Hepatocyte (in vitro differentiated cells): ENCODE results near the gene TLR3.

Experiments used
- EZH2 ChIP-seq: fragments of 200-600 bp; sonication (generic); IDR thresholded peaks from 2 replicates; pipeline ENCODE4 v1.6.1; 2016; ENCODE audit warnings: antibody characterized with exemption, mild to moderate bottlenecking, borderline replicate concordance
- TF ChIP-seq, protein P1 (sequence below): fragments of 200-600 bp; sonication (generic); IDR thresholded peaks from 2 replicates; pipeline ENCODE4 v1.5.1; 2016; ENCODE audit warnings: antibody characterized with exemption, mild to moderate bottlenecking; ENCODE audit not compliant: poor library complexity

DNA sequence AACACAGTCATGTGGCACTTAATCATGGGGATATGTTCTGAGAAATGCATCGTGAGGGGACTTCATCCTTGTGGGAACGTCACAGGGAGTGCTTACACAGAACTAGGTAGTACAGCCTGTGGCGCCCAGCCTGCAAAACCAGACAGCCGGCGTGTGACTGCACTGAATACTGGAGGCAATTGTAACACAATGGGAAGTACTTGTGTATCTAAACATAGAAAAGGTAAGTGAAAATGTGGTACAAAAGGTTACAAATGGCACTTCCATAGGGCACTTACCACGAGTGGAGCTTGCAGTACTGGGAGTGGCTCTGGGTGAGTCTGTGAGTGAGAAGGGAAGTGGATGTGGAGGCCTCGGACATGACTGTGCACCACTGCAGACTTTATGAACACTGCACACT lies 5.2 kb downstream of the TLR3 start:
- TF ChIP-seq, protein P1, sequence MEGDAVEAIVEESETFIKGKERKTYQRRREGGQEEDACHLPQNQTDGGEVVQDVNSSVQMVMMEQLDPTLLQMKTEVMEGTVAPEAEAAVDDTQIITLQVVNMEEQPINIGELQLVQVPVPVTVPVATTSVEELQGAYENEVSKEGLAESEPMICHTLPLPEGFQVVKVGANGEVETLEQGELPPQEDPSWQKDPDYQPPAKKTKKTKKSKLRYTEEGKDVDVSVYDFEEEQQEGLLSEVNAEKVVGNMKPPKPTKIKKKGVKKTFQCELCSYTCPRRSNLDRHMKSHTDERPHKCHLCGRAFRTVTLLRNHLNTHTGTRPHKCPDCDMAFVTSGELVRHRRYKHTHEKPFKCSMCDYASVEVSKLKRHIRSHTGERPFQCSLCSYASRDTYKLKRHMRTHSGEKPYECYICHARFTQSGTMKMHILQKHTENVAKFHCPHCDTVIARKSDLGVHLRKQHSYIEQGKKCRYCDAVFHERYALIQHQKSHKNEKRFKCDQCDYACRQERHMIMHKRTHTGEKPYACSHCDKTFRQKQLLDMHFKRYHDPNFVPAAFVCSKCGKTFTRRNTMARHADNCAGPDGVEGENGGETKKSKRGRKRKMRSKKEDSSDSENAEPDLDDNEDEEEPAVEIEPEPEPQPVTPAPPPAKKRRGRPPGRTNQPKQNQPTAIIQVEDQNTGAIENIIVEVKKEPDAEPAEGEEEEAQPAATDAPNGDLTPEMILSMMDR = no peak
- no peak for TF ChIP-seq EZH2
